HS-27A (cell line): Measurements from ENCODE around the gene ZSCAN25.
"Not testable (repeated sequence)": the region's sequence is repeated elsewhere in the genome, so short reads cannot be mapped to it uniquely, and the experiment has no call there.

Source experiments
- DNase-seq: peaks from one replicate; pipeline ENCODE4 v3.0.0-alpha.2; 2012; ENCODE audit warnings: low read depth, missing footprints

The ZSCAN25 gene

GRCh38 chr7:99645590-99645989 lies 28.8 kb downstream of the ZSCAN25 start:
- DNase-seq, result no peak

GRCh38 chr7:99648843-99649242 lies 32.1 kb downstream of the ZSCAN25 start:
- DNase-seq, result no peak

- DNase-seq, result no peak
Observed at GRCh38 chr7:99651290-99651689, 34.5 kb downstream of the ZSCAN25 start.

- DNase-seq, result no peak
Observed at GRCh38 chr7:99652671-99653070, 35.9 kb downstream of the ZSCAN25 start.

- DNase-seq, result not testable (repeated sequence)
Observed at GRCh38 chr7:99653269-99653668, 36.5 kb downstream of the ZSCAN25 start.

GRCh38 chr7:99653754-99654153 lies 37.0 kb downstream of the ZSCAN25 start:
- DNase-seq, result no peak

- DNase-seq, result not testable (repeated sequence)
Observed at GRCh38 chr7:99654626-99655025, 37.9 kb downstream of the ZSCAN25 start.

GRCh38 chr7:99657879-99658278 lies 41.1 kb downstream of the ZSCAN25 start:
- DNase-seq, result not testable (repeated sequence)

- DNase-seq, result no peak
Observed at GRCh38 chr7:99665312-99666012, 48.7 kb downstream of the ZSCAN25 start.

GRCh38 chr7:99666013-99666395 lies 49.3 kb downstream of the ZSCAN25 start:
- DNase-seq, result no peak

- DNase-seq, result no peak
Observed at GRCh38 chr7:99667179-99667578, 50.4 kb downstream of the ZSCAN25 start.

- DNase-seq, result no peak
Observed at GRCh38 chr7:99668541-99668940, 51.8 kb downstream of the ZSCAN25 start.

GRCh38 chr7:99669782-99670181 lies 53.0 kb downstream of the ZSCAN25 start:
- DNase-seq, result no peak

- no peak for DNase-seq
Observed at GRCh38 chr7:99672573-99672972, 55.8 kb downstream of the ZSCAN25 start.

- no peak for DNase-seq
Observed at GRCh38 chr7:99674995-99675742, 58.4 kb downstream of the ZSCAN25 start.

GRCh38 chr7:99677013-99677647 lies 60.4 kb downstream of the ZSCAN25 start:
- DNase-seq, result no peak

- no peak for DNase-seq
Observed at GRCh38 chr7:99677648-99678045, 60.9 kb downstream of the ZSCAN25 start.

- no peak for DNase-seq
Observed at GRCh38 chr7:99679032-99679399, 62.3 kb downstream of the ZSCAN25 start.

- no peak for DNase-seq
Observed at GRCh38 chr7:99679400-99680191, 62.9 kb downstream of the ZSCAN25 start, which contains the start of gene CYP3A5. CYP3A5 (minus strand) TSS chr7:99679996; CDS start chr7:99679896, 100 bp downstream.
